ENCODE data around the gene TNIP3.
"Not testable (repeated sequence)": the region's sequence is repeated elsewhere in the genome, so short reads cannot be mapped to it uniquely, and the experiment has no call there.

TNIP3 gene

GRCh38 chr4:121177246-121178137 is 13.4 kb upstream of the TNIP3 start:
- DNase-seq (ENCODE audit: low read depth), result no peak

- DNase-seq (ENCODE audit: low read depth), result no peak
Observed at GRCh38 chr4:121176082-121176934, 12.2 kb upstream of the TNIP3 start.

- DNase-seq (ENCODE audit: low read depth), result not testable (repeated sequence)
Observed at GRCh38 chr4:121171477-121171876, 7.4 kb upstream of the TNIP3 start.

- DNase-seq (ENCODE audit: low read depth), result no peak
Observed at GRCh38 chr4:121168446-121169281, 4.5 kb upstream of the TNIP3 start.

GRCh38 chr4:121166976-121167375 is 2.9 kb upstream of the TNIP3 start:
- DNase-seq (ENCODE audit: low read depth), result no peak

- no peak for DNase-seq (ENCODE audit: low read depth)
Observed at GRCh38 chr4:121165206-121165605, 1.1 kb upstream of the TNIP3 start.

GRCh38 chr4:121156822-121157769 is 7.0 kb downstream of the TNIP3 start:
- DNase-seq (ENCODE audit: low read depth), result no peak

GRCh38 chr4:121155893-121156292 is 8.2 kb downstream of the TNIP3 start:
- DNase-seq (ENCODE audit: low read depth), result peak; percentile 72

- no peak for DNase-seq (ENCODE audit: low read depth)
Observed at GRCh38 chr4:121154103-121154515, 10.0 kb downstream of the TNIP3 start.

- no peak for DNase-seq (ENCODE audit: low read depth)
Observed at GRCh38 chr4:121151942-121152341, 12.2 kb downstream of the TNIP3 start.

GRCh38 chr4:121150486-121150885 is 13.6 kb downstream of the TNIP3 start:
- DNase-seq (ENCODE audit: low read depth), result no peak

- DNase-seq (ENCODE audit: low read depth), result no peak
Observed at GRCh38 chr4:121150003-121150402, 14.1 kb downstream of the TNIP3 start.

- no peak for DNase-seq (ENCODE audit: low read depth)
Observed at GRCh38 chr4:121148621-121149020, 15.5 kb downstream of the TNIP3 start.

GRCh38 chr4:121148000-121148399 is 16.1 kb downstream of the TNIP3 start:
- peak; percentile 64 for DNase-seq (ENCODE audit: low read depth)

GRCh38 chr4:121146530-121146929 is 17.6 kb downstream of the TNIP3 start:
- no peak for DNase-seq (ENCODE audit: low read depth)

GRCh38 chr4:121145430-121145829 is 18.7 kb downstream of the TNIP3 start:
- DNase-seq (ENCODE audit: low read depth), result no peak

GRCh38 chr4:121144021-121144420 is 20.1 kb downstream of the TNIP3 start:
- DNase-seq (ENCODE audit: low read depth), result no peak

- DNase-seq (ENCODE audit: low read depth), result no peak
Observed at GRCh38 chr4:121143131-121143530, 21.0 kb downstream of the TNIP3 start.

GRCh38 chr4:121140716-121141460 is 23.2 kb downstream of the TNIP3 start:
- DNase-seq (ENCODE audit: low read depth), result peak; percentile 94
